HG03342 (cell line): ENCODE data around the gene TMEM87B.

Experiments used
- ATAC-seq: cut with Tn5 transposase; IDR thresholded peaks from one replicate; pipeline ENCODE4 v1.9.1; 2021; ENCODE audit warnings: mild to moderate bottlenecking, moderate library complexity; ENCODE audit not compliant: unreplicated experiment

The TMEM87B gene, protein sequence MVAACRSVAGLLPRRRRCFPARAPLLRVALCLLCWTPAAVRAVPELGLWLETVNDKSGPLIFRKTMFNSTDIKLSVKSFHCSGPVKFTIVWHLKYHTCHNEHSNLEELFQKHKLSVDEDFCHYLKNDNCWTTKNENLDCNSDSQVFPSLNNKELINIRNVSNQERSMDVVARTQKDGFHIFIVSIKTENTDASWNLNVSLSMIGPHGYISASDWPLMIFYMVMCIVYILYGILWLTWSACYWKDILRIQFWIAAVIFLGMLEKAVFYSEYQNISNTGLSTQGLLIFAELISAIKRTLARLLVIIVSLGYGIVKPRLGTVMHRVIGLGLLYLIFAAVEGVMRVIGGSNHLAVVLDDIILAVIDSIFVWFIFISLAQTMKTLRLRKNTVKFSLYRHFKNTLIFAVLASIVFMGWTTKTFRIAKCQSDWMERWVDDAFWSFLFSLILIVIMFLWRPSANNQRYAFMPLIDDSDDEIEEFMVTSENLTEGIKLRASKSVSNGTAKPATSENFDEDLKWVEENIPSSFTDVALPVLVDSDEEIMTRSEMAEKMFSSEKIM

DNA sequence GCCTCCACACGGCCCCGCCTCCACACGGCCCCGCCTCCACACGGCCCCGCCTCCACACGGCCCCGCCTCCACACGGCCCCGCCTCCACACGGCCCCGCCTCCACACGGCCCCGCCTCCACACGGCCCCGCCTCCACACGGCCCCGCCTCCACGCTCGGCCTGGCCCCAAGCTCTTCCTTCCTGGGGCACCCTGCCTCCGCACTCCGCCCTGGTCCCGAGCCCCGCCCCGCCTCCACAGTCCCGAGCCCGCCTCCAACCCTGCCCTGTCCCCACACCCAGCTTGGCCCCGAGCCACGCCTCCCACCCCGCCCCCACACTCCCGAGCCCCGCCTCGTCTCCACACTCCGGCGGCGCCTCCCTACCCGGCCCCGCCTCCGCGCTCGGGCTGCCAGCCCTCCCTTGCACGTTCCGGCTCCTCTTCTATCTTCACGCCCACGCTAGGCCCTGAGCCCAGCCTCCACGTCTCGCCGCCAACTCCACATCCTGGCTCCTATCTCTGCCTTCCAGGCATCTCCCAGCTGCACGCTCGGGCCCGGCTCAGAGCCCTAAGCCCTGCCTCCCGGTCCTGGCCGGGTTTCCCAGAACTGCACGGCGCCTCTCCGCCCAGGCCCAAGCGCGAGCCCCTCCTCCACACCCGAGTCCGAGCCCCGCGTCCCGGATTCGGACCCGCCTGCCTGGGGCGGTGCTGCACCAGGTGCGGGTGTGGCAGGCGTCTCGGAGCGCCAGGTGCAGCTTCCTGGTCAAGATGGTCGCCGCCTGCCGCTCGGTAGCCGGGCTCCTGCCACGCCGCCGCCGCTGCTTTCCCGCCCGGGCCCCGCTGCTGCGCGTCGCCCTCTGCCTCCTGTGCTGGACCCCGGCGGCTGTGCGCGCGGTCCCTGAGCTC lies at the start of gene TMEM87B:
Gene TMEM87B, plus strand, starts transcription at position 423 of the 883 bp plus-strand sequence. Its CDS starts 323 bp downstream, at position 746.
- ATAC-seq = peak; percentile 58

DNA sequence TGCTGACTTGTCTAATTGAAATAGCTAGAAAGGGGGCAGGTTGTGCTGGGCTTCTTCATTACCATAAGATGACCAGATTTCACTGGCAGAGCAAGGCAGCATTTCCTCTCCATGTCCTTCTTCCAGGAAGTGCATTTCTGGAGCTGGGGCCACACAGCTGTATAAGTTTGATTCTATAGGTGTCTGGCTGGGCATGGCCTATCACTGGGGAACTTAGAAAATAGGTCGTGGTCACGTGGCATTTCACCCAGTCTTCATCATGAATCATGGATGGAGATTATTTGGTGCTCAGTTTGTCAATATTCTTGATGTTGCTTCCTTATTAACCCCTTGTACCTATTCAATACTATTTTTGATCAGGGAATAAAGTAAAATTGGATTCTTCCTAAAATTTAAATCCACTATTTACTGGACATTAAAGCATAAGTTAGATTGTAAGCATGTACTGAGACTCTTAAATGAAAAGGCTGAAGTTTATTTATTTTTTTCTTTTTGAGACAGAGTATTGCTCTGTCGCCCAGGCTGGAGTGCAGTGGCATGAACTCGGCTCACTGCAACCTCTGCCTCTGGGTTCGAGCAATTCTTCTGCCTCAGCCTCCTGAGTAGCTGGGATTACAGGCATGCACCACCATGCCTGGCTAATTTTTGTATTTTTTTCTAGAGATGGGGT lies 49.5 kb upstream of the TMEM87B start:
- no peak for ATAC-seq

DNA sequence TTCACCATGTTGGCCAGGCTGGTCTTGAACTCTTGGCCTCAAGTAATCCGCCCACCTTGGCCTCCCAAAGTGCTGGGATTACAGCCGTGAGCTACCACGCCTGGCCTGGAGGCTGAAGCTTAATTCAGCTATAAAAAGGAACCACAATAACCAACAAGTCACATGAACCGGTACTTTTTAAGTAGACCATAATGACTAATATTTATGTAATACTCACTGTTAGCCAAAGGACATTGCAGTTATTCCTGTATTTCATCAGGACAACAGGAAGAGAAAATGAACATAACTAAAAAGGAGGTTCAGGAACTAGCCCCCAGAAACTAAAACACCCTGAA lies 49.0 kb upstream of the TMEM87B start:
- ATAC-seq = no peak

DNA sequence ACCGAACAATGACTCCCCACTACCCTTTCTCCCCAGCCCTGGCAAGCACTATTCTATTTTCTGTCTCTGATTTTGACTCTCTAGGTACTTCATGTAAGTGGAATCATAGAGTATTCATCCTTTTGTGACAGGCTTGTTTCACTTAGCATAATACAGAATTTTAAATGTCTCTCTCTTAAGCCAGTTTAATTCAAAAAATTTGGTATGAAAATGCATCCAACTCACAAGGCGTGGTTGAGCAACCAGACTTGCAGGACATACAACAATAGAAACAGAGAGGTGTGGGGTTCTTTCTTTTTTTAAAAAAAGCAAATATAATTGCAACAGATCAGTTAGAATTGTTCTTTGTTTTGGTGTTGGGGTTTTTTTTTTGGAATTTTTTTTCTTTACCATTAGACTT lies 47.6 kb upstream of the TMEM87B start:
- ATAC-seq = no peak

DNA sequence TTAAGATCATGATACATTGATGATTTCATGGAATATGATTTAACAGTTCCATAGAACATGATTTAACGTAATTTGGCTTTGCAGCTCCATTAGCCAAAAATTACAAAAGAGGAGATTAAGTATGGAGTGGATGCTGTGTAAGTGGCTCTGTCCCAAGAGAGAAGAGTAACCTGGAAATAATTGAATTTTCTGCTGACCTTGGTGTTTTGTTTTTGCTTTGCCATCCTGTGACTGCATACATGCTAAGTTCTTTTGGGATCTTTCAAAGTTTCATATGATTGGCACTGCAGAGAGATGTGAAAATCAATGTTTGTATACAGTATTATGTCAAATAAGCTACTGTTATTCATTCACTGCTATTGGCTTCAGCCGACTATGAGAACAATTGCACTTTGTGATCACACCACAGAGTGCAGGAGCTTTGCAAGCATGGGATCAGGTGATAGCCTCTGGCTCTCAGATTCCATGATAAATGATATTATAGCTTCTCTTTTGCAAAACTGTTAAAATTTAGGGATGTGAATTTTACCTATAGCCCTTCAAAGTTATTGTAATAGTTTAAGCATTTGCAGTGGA lies 46.1 kb upstream of the TMEM87B start:
- no peak for ATAC-seq

DNA sequence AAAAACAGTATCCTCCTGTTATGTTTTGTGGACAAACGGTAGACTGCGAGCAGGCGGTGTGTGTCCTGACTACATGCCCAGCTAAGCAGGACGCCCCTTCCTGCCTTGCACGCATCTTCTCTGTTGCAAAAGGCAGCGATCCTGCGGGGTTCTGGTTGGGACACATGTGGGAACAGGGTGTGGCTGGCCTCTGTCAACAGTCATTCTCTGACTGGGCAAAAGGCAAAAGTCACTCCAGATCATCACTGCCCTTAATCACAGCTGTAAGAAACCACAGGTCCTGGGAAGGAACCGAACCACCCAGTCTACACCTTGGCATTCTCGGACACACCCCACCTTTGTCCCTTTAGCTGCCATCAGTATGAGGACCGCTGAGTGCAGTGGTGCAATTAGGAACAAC lies 44.3 kb upstream of the TMEM87B start:
- no peak for ATAC-seq

DNA sequence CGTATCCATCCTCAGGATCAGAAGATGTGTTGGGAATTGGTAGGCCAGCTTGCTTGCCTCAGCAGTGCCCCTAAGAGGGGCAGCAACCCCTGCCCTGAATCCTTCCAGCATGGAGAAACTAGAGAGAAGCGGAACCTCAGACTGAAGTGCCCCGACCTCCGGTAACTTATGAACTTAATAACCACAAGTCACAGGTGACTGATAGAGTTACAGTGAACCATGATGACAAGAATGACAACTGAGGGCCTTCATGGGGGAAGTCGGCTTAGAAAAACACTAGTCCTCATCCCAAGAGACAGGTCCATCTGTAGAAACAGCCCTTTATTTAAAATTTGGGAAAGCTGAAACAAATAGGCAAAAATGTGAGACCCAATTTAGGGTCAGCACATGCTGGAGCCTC lies 42.5 kb upstream of the TMEM87B start:
- no peak for ATAC-seq

DNA sequence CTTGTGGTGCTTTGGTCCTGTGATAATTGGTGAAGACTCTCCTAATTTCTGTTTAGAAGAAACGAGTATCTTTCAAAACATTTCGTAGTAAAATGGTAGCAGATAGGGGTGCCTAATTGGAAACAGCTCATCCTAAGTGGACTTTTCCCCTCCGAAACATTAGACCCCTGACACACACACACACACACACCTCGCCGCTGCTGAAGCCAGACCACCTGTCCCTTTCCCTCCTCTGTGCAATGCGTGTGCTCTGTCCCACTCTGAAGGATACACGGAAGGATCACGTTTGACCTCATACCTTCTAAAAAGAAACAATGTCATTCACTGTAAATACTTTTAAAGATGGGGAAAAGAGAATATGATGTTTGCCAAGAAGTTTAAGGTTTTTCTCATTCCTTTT lies 36.2 kb upstream of the TMEM87B start:
- no peak for ATAC-seq

DNA sequence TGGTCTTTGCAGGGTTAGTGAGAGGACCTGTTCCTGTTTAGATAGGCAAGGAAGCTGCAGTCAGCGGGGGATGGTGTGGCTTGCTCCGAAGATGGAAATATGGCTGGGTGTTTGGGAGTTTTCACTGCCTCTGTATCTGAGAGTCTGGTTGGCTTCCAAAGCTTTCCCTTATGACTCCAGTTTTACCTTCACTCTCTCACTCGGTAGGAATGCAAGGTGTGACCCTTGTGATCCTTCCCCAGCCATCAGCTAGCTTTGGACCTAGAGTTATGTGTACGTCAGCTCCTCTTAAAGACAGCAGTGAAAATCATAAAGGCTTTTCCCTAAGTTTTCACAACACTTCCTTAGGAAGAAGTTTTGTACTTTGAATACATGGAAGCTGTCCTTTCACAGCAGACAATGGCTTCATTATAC lies 35.5 kb upstream of the TMEM87B start:
- no peak for ATAC-seq

DNA sequence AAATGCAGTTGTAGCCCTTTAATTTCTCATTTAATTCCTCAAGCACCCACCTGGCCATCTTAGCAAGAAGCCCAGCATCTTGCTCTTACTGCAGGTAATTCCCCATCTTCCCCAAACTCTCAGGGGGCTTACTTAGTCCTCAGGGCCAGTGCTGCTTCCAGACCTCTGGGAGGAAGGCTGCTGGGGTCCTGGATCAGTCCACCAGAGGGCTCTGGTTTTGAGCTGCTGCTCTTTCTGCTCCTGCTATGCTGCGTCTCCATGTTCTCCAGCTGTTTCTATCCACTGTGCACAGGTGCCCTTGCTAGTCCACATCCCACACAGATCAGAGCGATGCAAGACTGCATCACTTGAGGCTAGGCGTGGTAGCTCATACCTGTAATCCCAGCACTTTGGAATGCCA lies 34.5 kb upstream of the TMEM87B start:
- ATAC-seq = no peak

DNA sequence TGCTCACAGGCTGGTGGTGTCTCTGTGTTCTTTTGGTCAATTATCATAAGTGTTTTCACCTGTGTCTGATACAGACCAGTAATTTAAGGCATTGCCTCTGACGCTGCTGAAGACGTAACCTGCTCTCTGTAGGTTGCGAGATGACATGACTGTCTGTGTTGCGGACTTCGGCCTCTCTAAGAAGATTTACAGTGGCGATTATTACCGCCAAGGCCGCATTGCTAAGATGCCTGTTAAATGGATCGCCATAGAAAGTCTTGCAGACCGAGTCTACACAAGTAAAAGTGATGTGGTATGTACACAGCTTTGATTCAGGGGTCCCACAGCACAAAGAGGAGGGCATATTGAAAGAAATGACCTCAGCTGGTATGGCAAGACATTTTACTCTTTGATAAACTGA lies 33.8 kb upstream of the TMEM87B start:
- no peak for ATAC-seq

DNA sequence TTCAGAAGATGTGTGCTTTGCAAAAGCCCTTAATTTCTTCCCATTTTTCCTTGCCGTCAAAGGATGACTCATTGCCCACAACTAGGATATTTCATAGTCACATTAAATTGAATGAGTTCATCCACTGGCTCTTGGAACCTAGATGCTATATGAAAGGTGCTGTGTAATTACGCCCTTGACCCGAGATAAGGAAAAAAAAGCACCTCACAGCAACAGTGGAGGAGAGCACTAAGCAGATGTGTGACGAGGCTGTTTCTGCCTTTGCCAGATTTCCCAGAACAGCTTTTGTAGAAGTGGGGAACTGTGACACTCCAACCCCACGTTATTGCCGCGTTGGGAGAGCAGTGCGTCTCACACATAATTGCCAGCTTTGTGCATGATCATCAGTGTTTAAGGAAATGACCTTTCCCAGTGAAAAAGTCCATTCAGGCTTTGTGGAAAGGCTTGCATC lies 33.3 kb upstream of the TMEM87B start:
- no peak for ATAC-seq

DNA sequence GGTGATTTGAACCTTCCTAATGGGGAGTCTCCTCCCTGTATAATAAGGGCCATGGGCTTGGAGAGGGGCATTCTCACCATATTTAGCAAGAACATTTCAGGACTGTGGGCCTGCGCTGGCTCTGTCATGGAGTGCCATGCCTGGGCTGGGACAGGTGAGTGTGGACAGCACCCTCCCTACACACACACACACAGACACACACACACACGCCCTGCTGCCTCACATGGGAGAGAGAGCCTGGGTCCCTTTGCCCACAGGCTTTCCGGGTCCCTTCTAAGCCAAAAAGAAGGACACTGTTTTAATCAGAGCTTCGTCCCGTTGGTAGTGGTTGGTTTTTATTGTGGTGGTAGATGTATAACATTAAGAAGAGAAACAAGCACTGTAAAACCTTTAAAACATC lies 31.4 kb upstream of the TMEM87B start:
- ATAC-seq = no peak

DNA sequence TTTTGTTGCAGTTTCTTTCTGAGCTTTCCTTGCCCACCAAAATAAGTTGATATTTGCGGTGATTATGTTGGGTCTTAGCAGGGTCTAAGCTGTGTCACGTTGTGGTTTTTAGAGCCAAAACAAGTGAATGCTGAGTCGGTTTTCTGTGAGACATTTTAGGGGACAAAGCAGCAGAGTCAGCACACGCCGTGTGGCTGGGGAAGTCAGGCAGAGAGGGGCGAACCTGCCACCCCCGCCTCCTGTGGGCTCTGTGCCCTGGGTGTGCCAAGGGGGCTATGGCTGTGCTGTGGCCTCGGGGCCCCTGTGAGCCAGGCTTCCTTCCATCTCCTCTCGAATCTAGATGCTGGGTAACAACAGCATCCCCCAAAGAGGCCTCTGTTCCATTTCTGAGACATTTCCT lies 30.8 kb upstream of the TMEM87B start:
- ATAC-seq = no peak

DNA sequence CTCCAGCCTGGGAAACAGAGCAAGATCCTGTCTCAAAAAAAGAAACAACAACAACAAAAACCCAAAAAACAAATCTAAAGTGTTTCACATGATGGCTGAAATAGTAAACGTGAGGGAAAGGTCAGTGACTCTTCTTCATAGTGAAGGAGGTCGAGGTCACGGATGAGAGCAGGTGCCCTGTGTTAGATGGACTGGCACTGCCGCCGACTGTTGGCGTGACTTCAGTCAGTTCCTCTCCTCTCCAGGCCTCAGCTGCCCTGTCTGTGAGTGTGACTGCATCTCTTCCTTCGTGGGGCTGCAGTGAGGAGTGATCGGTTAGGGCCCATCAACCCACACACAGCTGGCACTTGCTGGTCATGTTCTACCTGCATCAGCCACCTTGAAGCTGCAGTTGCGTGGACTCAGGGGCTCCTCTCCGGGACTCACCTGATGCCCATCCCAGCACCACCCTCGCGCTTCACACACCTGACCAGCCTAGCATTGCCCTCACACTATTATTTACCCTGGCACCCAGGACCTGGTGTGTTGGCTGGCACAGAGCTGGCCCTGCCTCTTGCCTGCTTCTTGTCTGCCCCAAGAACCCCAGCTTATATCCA lies 30.1 kb upstream of the TMEM87B start:
- no peak for ATAC-seq

DNA sequence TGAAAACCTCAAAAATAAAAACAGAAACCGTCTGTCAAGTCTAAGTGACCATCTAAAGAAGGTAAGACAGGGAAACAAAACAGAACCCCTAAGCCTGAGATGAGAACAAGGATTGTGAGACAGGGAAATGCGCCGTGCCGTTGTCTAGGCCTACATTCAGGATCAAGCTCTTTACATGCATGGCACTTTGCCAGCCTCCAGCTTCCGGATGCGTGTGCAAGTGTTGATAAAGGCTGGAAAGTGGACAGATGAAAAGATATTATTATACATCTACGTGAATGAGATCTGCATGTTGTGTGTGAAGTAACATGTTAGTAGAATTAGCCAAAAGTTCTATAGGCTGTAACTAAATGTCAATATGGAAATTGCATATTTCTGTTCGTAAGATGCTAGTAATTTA lies 28.6 kb upstream of the TMEM87B start:
- ATAC-seq = no peak

DNA sequence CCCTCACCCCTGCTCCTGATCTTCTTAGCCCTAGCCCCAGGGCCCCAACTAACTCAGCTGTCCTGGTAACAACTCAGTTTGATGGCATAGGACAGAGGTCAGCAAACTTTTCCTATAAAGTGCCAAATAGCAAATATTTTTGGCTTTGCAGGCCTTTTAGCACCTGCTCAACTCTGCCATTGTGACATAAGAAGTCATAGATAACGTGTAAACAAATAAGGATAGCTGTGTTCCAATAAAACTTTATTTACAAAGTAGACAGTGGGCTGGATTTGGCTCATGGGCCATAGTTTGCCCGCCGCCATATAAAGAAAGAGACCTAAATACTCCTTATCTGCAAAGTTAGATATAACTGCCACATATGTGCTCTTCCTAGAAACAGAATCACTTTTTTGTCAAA lies 27.3 kb upstream of the TMEM87B start:
- ATAC-seq = no peak

DNA sequence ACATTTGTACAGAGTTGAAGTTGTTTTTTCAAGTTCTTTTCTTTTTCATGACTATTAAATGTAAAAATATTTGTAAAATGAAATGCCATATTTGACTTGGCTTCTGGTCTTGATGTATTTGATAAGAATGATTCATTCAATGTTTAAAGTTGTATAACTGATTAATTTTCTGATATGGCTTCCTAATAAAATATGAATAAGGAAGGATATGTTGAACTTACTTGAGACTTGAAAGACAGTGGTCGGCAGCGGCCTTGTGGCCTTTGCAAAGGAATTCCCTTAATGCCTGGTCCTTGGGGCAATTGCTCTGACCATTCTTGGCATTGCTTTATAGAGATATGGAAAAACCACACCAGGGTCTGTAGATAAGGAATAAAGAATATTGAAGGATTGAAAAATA lies 25.9 kb upstream of the TMEM87B start:
- ATAC-seq = no peak

DNA sequence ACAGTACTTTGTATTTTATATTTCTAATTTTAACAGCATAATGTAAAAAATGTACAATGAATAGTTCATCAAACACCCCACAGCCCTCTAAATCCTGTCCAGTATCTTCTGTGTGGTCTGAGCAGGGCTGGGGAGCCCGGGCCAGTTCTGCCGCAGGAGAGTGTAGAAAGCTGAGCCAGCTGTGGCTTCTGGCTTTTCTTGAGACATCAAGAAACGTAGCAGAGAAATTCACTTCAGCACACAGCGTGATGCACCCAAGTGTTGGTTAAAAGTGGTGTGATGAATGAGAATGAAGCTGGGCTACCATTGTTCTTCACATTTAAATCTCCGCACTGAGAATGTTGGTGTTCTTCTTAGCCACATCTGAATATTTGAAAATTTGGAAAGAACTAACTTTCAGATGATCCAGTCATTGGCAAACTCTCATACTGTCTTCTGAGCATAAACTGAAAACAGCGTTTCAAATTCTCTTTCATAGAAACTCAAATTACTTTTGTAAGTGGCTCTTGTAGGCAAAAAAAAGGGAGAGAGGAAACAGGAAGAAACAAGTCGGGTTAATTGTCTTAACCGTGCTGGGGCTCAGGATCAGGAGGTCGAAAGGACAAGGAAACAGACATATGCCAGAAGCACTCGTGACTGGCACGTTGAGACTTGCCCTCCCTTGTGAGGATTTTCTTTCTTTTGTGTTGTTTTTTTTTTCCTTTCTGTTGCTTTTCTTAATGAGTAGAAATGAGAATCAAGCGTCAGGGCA lies 23.4 kb upstream of the TMEM87B start:
- no peak for ATAC-seq

DNA sequence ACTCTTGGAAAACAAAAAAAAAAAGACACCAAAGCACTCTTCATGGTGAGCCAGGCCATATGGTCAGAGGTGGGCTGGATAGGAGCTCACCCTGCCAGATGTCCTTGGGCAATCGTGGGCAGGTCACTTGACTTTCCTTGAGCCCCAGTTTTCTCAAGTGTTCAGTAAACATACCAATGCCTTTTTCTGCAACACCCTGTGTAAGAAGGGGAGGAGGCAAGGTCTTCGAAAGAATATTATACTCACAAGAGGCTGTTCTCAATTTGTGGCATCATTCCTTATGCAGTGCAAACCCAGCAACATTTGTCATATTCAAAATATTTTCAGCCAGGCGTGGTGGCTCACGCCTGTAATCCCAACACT lies 22.9 kb upstream of the TMEM87B start:
- ATAC-seq = no peak
